C4-2B (cell line): ENCODE results near the gene DNAJC30.

Source experiments
- H3K27ac ChIP-seq: fragments of 450-650 bp; 2 replicates; pipeline ENCODE4 v1.5.1; 2017
- CTCF ChIP-seq: fragments of 450-650 bp; conservative IDR thresholded peaks from 2 replicates; pipeline ENCODE4 v1.5.1; 2017; ENCODE audit warnings: mild to moderate bottlenecking
- ZFX ChIP-seq: fragments of 450-650 bp; IDR thresholded peaks from 2 replicates; pipeline ENCODE4 v1.6.1; 2017

DNAJC30 gene

GRCh38 chr7:73701357-73701995 is 18.2 kb upstream of the DNAJC30 start:
- TF ChIP-seq CTCF (no peak; the same call in 1 of the 2 replicates), ZFX (no peak)

GRCh38 chr7:73700581-73701134 is 17.4 kb upstream of the DNAJC30 start:
- H3K27ac ChIP-seq, result no peak overlapping the region
- TF ChIP-seq CTCF (no peak), ZFX (no peak)

More at GRCh38 chr7:73701357-73701995, 18.2 kb upstream of the DNAJC30 start:
- H3K27ac ChIP-seq, result no peak overlapping the region

GRCh38 chr7:73700069-73700423 is 16.8 kb upstream of the DNAJC30 start:
- no peak overlapping the region for H3K27ac ChIP-seq
- no peak for TF ChIP-seq ZFX
- TF ChIP-seq CTCF, result no peak

GRCh38 chr7:73699370-73700068 is 16.3 kb upstream of the DNAJC30 start:
- no peak overlapping the region for H3K27ac ChIP-seq
- no peak for TF ChIP-seq CTCF
- TF ChIP-seq ZFX, result no peak

- no peak overlapping the region for H3K27ac ChIP-seq
- TF ChIP-seq CTCF, result no peak
- TF ChIP-seq ZFX, result no peak
Observed at GRCh38 chr7:73698410-73698809, 15.2 kb upstream of the DNAJC30 start.

- TF ChIP-seq ZFX, result no peak
- no peak for TF ChIP-seq CTCF
- H3K27ac ChIP-seq, result no peak overlapping the region
Observed at GRCh38 chr7:73696372-73696771, 13.1 kb upstream of the DNAJC30 start.

GRCh38 chr7:73690646-73691045 is 7.4 kb upstream of the DNAJC30 start:
- no peak for TF ChIP-seq CTCF
- no peak for TF ChIP-seq ZFX
- H3K27ac ChIP-seq, result no peak overlapping the region
